ENCODE measurements around the gene GYPE.
"Not testable (repeated sequence)": the region's sequence is repeated elsewhere in the genome, so short reads cannot be mapped to it uniquely, and the experiment has no call there.

GYPE gene

DNA sequence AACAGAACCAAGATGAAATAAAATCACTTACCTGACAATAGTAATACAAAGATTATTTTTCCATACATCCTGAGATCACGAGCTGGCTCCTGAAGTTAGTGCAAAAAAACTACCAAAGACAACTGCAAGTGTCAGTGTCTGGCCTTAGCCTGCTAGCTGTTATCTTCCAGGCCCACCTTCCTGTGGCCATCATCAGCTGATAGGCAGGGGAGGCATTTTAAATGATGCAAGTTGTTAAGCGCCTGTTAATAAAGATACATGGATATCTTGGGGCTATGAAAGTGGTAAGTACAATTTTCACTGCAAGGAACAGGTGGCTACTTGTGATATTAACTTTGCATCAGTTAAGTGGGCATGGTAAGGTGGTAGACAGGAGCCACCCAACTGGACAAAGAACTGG is at the start of gene GYPE:
GYPE (minus strand) TSS at position 120 of the 400 bp plus-strand sequence; CDS start at position 68, 52 bp downstream.
- DNase-seq = not testable (repeated sequence)

DNA sequence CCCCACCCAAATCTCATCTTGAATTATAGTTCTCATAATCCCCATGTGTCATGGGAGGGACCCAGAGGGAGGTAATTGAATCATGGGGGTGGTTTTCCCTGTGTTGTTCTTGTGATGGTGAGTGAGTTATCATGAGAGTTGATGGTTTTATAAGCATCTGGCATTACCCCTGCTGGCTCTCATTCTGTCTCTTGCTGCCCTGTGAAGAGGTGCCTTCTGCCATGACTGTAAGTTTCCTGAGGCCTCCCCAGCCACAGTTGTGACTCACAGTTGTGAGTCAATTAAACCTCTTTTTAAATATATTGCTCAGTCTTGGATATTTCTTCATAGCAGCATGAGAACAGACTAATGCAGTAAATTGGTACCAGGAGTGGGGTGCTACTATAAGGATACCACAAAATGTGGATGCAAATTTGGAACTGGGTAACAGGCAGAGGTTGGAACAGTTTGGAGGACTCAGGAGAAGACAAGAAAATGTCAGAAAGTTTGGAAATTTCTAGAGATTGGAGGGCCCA is 46.2 kb upstream of the GYPE start:
- DNase-seq = not testable (repeated sequence)

DNA sequence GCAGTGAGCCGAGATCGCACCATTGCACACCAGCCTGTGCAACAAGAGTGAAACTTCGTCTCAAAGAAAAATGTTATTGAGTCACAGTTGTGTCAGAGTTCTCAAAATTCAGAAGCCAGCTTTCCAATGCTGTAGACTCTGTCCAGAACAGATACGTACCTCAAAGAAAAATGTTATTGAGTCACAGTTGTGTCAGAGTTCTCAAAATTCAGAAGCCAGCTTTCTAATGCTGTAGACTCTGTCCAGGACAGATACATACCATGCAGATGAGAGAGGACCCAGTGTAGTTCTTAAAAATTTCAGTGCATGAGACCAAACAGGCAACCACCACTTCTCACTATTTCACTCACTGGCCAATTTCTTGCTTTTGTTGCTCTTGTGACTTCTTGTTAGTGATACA is 45.6 kb upstream of the GYPE start:
- not testable (repeated sequence) for DNase-seq

GRCh38 chr4:143950185-143950584 is 44.8 kb upstream of the GYPE start:
- DNase-seq = not testable (repeated sequence)

- not testable (repeated sequence) for DNase-seq
Observed at GRCh38 chr4:143947493-143947892, 42.1 kb upstream of the GYPE start.

- DNase-seq = not testable (repeated sequence)
Observed at GRCh38 chr4:143940708-143941107, 35.3 kb upstream of the GYPE start.

GRCh38 chr4:143939528-143939927 is 34.2 kb upstream of the GYPE start:
- DNase-seq = no peak

GRCh38 chr4:143938890-143939289 is 33.5 kb upstream of the GYPE start:
- DNase-seq = not testable (repeated sequence)

DNA sequence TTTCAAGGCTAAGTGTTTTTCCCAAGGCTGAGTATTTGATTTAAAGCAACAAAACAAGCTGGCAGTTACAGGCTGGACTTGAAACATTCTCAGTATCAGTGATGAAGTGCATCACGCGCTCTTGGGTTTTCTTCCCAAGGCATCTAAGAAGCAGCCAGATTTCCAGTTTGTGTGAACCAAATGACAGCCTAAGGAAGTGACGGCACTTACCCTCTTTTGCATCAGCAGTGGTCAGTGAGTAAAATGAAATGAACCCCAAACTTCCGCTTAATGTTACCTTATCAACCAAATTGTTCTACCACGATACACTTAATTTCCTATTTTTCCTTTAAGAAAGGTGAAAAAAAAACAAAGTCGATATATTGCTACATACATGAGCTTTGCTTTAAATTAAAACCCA is 15.8 kb upstream of the GYPE start:
- no peak for DNase-seq

GRCh38 chr4:143916485-143916884 is 11.1 kb upstream of the GYPE start:
- not testable (repeated sequence) for DNase-seq

GRCh38 chr4:143912478-143912877 is 7.1 kb upstream of the GYPE start:
- DNase-seq = not testable (repeated sequence)

GRCh38 chr4:143911528-143912417 is 6.4 kb upstream of the GYPE start:
- DNase-seq = not testable (repeated sequence)

DNA sequence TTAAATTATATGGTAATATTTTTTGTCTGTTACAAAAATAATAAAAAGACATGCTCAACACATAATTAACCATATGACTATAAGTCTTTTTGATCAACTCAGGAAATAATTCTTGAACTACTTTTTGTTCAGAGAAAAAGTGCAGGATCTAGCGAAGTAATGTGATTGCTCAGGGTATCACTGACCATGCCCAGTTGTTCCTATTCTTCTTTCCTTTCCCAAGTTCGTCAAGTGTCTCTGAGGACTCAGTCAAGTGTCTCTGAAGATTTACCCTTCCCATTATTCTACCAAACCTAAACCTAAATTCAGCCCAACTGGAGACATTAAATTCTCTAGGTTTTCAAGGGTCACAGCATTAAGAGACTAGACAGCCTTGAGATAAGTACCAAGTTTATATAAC is 5.5 kb upstream of the GYPE start:
- not testable (repeated sequence) for DNase-seq

DNA sequence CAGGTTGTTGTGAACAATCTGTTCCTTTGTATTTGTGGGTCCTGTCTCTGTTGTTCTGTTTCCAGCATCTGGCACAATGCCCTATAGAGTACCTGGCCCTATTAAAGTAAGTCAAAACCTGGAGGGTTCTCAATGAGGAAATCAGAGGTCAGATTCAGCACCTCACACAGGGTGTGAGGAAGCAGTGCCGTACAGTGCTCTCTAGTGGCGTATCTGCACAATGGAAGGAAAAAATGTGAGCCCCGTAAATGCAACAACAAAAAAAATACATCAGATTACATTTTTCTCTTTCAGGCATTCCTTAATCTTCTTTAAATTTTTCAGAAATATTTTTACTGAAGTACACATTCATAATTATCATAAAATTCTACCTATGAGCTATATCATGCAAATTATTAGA is 2.5 kb upstream of the GYPE start:
- not testable (repeated sequence) for DNase-seq

GRCh38 chr4:143904431-143904830 is 928 bp downstream of the GYPE start:
- not testable (repeated sequence) for DNase-seq

DNA sequence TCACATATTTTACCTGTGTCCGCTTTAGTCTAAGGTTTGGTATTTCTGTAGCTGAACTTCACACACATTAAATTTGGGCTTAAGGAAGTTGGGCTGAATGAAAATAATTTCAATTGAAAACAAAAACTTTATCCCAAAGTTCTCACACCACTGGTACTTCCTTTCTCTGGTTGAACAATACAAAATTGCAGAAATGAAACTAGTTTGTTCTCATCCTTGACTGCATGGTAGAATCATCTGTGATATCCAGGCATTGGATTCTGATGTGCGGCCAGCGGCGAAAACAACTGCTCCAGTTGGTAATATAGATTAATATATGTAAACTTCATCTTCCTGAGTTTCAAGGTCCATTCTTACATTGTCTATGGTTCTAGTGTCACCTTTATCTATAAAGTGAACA is 15.0 kb downstream of the GYPE start:
- DNase-seq = not testable (repeated sequence)

DNA sequence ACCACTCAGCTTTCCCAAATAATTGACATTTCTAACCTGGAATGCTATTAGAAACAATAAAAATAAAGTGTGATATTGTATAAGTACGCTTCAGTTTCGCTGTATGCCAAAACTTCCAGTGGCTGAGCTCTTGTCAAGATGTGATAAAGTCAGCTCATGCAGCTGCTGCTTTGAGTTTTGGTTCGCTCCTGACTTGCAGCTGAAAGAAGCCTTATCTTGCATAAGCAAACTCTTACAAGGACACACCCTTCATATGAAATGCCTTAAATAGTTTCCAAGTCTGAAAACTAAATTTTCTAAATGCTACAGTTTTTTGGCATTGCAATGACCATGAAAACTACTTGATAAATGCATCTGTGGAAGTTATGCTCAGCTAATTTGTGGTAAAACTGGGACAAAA is 17.2 kb downstream of the GYPE start:
- DNase-seq = not testable (repeated sequence)

DNA sequence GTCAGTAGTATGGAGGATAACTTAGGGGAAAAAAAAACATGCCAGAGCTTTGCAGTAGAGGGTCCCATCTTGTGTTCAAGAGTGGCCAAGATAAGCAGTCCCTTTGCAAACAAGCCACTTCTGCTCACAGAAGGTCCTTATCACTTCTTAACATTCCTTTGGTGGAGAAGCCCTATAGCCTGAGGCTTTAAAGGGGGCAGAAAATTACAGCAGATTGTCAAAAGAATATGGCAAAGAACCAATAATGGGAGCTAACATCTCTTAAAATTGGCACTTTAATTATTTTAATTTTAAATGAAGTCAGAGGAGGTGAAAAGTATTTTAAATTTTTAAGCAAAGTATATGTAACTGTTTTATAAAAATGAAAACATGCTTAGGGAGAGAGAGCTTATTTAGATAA is 20.4 kb downstream of the GYPE start:
- DNase-seq = not testable (repeated sequence)

- DNase-seq = no peak
Observed at GRCh38 chr4:143883529-143883928, 21.8 kb downstream of the GYPE start.

DNA sequence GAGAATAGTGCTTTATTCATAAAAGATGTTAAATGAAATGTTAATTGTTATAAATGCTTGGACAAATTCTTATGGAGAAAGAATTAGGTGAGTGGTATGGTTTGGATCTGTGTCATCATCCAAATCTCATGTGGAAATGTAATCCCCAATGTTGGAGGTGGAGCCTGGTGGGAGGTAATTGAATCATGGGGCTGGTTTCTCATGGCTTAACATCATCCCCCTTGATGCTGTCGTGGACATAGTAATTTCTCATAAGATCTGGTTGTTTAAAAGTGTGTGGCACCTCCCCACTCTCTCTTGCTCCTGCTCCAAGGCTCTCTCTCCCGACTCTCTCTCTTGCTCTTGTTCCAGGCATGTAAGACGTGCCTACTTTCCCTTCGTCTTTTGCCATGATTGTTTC is 22.5 kb downstream of the GYPE start:
- DNase-seq = no peak

GRCh38 chr4:143879561-143879960 is 25.8 kb downstream of the GYPE start:
- DNase-seq = not testable (repeated sequence)

- not testable (repeated sequence) for DNase-seq
Observed at GRCh38 chr4:143875357-143875756, 30.0 kb downstream of the GYPE start.

GRCh38 chr4:143870523-143871268 is 34.7 kb downstream of the GYPE start:
- not testable (repeated sequence) for DNase-seq

Data from cortex of kidney (tissue), 1 donor.